HCT116 (cell line): ENCODE results near the gene MARCKS. TPM values are rescaled to one million over a fixed set of nuclear protein-coding genes. Genes with fewer than 3 reads are reported as not detected.

ENCODE experiments used
- ATAC-seq: fragments of 200-7000 bp; cut with Tn5 transposase; 2 replicates; pipeline ENCODE4 v1.9.1; 2020; ENCODE audit warnings: mild to moderate bottlenecking, moderate library complexity
- BruUV-seq: library from RNA; stranded (reverse); fragments of 400-500 nt; replicated peaks from 2 replicates; lab custom pipeline; 2021; lab: Mats Ljungman, UMichigan
- CTCF ChIA-PET: fragments of 300-600 bp; sonication (Branson Sonifier 250); formaldehyde crosslinking; loops from one replicate; lab custom pipeline; 2021; ENCODE audit warnings: antibody characterized with exemption; lab: Charles Lee
- POLR2A ChIA-PET: fragments of 300-600, 350-600 bp; sonication (Branson Sonifier 250); formaldehyde crosslinking; loops from one replicate; lab custom pipeline; 2021; ENCODE audit warnings: antibody characterized with exemption; lab: Charles Lee
- RAD21 ChIA-PET, 2 experiments: fragments of 300-600 bp; sonication (Branson Sonifier 250); formaldehyde crosslinking; loops; one replicate each; lab custom pipeline; 2023; ENCODE audit warnings: low total read pairs in 2 of 2; ENCODE audit not compliant: uncharacterized antibody in 2 of 2, unreplicated experiment in 2 of 2, low non-redundant PET in 1 of 2; lab: Charles Lee
- DNase-seq: peaks from one replicate; pipeline ENCODE4 v3.0.0-alpha.2; 2010; ENCODE audit warnings: low read depth, low spot score
- H2AFZ ChIP-seq: fragments of 200-600 bp; shearing (Covaris generic), sonication (generic); 2 replicates; pipeline ENCODE4 v1.6.1; 2017; ENCODE audit warnings: low read depth, mixed run types, mixed read lengths, antibody characterized with exemption, low read length; ENCODE audit not compliant: poor library complexity, severe bottlenecking
- H3K27ac ChIP-seq: 2 replicates; pipeline ENCODE4 v1.5.1; 2012; ENCODE audit warnings: low read depth, low read length
- H3K27me3 ChIP-seq: fragments of 200-600 bp; sonication (generic); 2 replicates; pipeline ENCODE4 v1.6.1; 2016; ENCODE audit warnings: mixed run types, low read length, mixed read lengths; ENCODE audit not compliant: insufficient read depth
- H3K36me3 ChIP-seq, 2 experiments: fragments of 200-500 bp in 1 of 2; fragments of 200-600 bp in 1 of 2; sonication (Bioruptor generic) in 1 of 2; sonication (generic) in 1 of 2; 2 replicates each; pipeline versions ENCODE4 v1.5.1 to v1.6.1; 2014 to 2016; ENCODE audit warnings: low read length in 2 of 2, inconsistent platforms in 1 of 2, mixed read lengths in 1 of 2, mixed run types in 1 of 2; ENCODE audit not compliant: insufficient read depth in 2 of 2, control insufficient read depth in 1 of 2
- H3K4me1 ChIP-seq, 2 experiments: fragments of 200-600 bp in 1 of 2; sonication (generic) in 1 of 2; 2 replicates each; pipeline versions ENCODE4 v1.5.1 to v1.6.1; 2012 to 2017; ENCODE audit warnings: low read length in 2 of 2, inconsistent platforms in 1 of 2, mild to moderate bottlenecking in 1 of 2, mixed read lengths in 1 of 2, mixed run types in 1 of 2, moderate library complexity in 1 of 2; ENCODE audit not compliant: insufficient read depth in 2 of 2, control insufficient read depth in 1 of 2
- H3K4me2 ChIP-seq: fragments of 200-600 bp; sonication (generic); 2 replicates; pipeline ENCODE4 v1.6.1; 2017; ENCODE audit warnings: mixed run types, low read length, mixed read lengths
- H3K4me3 ChIP-seq, 2 experiments: fragments of 200-600 bp in 1 of 2; sonication (generic) in 1 of 2; replicated peaks in 1 of 2; 2 replicates each; pipeline ENCODE4 v1.5.1; 2011 to 2016; ENCODE audit warnings: low read length in 2 of 2, control low read depth in 1 of 2, low read depth in 1 of 2, mild to moderate bottlenecking in 1 of 2, mixed read lengths in 1 of 2, mixed run types in 1 of 2
- H3K79me2 ChIP-seq: fragments of 200-600 bp; sonication (generic); 2 replicates; pipeline ENCODE4 v1.6.1; 2017; ENCODE audit warnings: mild to moderate bottlenecking, mixed run types, low read length, moderate library complexity, mixed read lengths; ENCODE audit not compliant: insufficient read depth
- H3K9ac ChIP-seq: fragments of 200-600 bp; sonication (generic); 2 replicates; pipeline ENCODE4 v1.6.1; 2016; ENCODE audit warnings: low read length, mixed read lengths
- H3K9me2 ChIP-seq: fragments of 200-600 bp; sonication (generic), shearing (Covaris generic); 2 replicates; pipeline ENCODE4 v1.6.1; 2017; ENCODE audit warnings: mixed run types, mild to moderate bottlenecking, moderate library complexity; ENCODE audit not compliant: insufficient read depth
- H3K9me3 ChIP-seq, 2 experiments: fragments of 200-500 bp in 1 of 2; fragments of 200-600 bp in 1 of 2; sonication (Bioruptor generic) in 1 of 2; sonication (generic) in 1 of 2; 2 replicates each; pipeline ENCODE4 v1.6.1; 2014 to 2017; ENCODE audit warnings: low read length in 2 of 2, mixed read lengths in 2 of 2, inconsistent platforms in 1 of 2, low read depth in 1 of 2, mild to moderate bottlenecking in 1 of 2, mixed run types in 1 of 2, moderate library complexity in 1 of 2; ENCODE audit not compliant: control insufficient read depth in 1 of 2, insufficient read depth in 1 of 2
- H4K20me1 ChIP-seq: fragments of 200-600 bp; sonication (generic), shearing (Covaris generic); 2 replicates; pipeline ENCODE4 v1.6.1; 2017; ENCODE audit warnings: mixed run types, mild to moderate bottlenecking, moderate library complexity; ENCODE audit not compliant: insufficient read depth
- CBX3 ChIP-seq: IDR thresholded peaks from 2 replicates; pipeline ENCODE4 v1.6.1; 2012; ENCODE audit warnings: low read depth
- CEBPB ChIP-seq: IDR thresholded peaks from 2 replicates; pipeline ENCODE4 v1.6.1; 2012; ENCODE audit warnings: low read depth
- ELF1 ChIP-seq: IDR thresholded peaks from 2 replicates; pipeline ENCODE4 v1.6.1; 2012; ENCODE audit warnings: low read depth, borderline replicate concordance
- EZH2 ChIP-seq: fragments of 200-600 bp; sonication (generic); IDR thresholded peaks from 2 replicates; pipeline ENCODE4 v1.6.1; 2017; ENCODE audit warnings: antibody characterized with exemption, mixed run types
- EZH2phosphoT487 ChIP-seq: fragments of 200-600 bp; IDR thresholded peaks from 2 replicates; pipeline ENCODE4 v1.6.1; 2018; ENCODE audit warnings: antibody characterized with exemption, borderline replicate concordance
- FOSL1 ChIP-seq: IDR thresholded peaks from 2 replicates; pipeline ENCODE4 v1.6.1; 2012; ENCODE audit warnings: low read depth
- JUND ChIP-seq: IDR thresholded peaks from 2 replicates; pipeline ENCODE4 v1.6.1; 2012
- MAX ChIP-seq: IDR thresholded peaks from 2 replicates; pipeline ENCODE4 v1.6.1; 2012
- POLR2AphosphoS5 ChIP-seq: IDR thresholded peaks from 2 replicates; pipeline ENCODE4 v1.6.1; 2011; ENCODE audit warnings: mild to moderate bottlenecking, low read depth, low read length, moderate library complexity
- RAD21 ChIP-seq: IDR thresholded peaks from 2 replicates; pipeline ENCODE4 v1.6.1; 2012; ENCODE audit warnings: low read depth, mild to moderate bottlenecking
- SIN3A ChIP-seq: IDR thresholded peaks from 2 replicates; pipeline ENCODE4 v1.6.1; 2012; ENCODE audit warnings: low read depth
- SP1 ChIP-seq: IDR thresholded peaks from 2 replicates; pipeline ENCODE4 v1.6.1; 2012; ENCODE audit warnings: low read depth
- YY1 ChIP-seq: IDR thresholded peaks from 2 replicates; pipeline ENCODE4 v1.6.1; 2011; ENCODE audit warnings: low read length, low read depth, moderate library complexity, mild to moderate bottlenecking; ENCODE audit not compliant: insufficient replicate concordance; ENCODE audit errors: extremely low read depth
- ZBTB33 ChIP-seq: IDR thresholded peaks from 2 replicates; pipeline ENCODE4 v1.6.1; 2011; ENCODE audit warnings: mild to moderate bottlenecking, low read length, moderate library complexity; ENCODE audit not compliant: insufficient replicate concordance; ENCODE audit errors: extremely low read depth
- ZFX ChIP-seq: fragments of 450-650 bp; IDR thresholded peaks from 2 replicates; pipeline ENCODE4 v1.6.1; 2017
- ZNF274 ChIP-seq: fragments of 200-500 bp; sonication (Bioruptor generic); IDR thresholded peaks from 2 replicates; pipeline ENCODE4 v1.6.1; 2014; ENCODE audit warnings: mild to moderate bottlenecking, low read depth, low read length, inconsistent platforms
- intact Hi-C: fragments of 100-400 bp; cut with micrococcal nuclease; formaldehyde crosslinking; loops from 2 replicates; pipeline ENCODE4 v1.10.0; 2022
- total RNA-seq: library from RNA; stranded (reverse); gene quantifications from one replicate; pipeline ENCODE4 v1.2.1, GENCODE V29; 2021; ENCODE audit not compliant: unreplicated experiment

The MARCKS gene
- total RNA-seq, 1 experiment from 2014 or later = 25.7 TPM

GRCh38 chr6:113903666-113904330 lies 46.7 kb downstream of the MARCKS start:
- intact Hi-C loops = no loop called here
- no peak overlapping the region for H3K9ac ChIP-seq
- no peak for ATAC-seq
- DNase-seq = no peak
- H4K20me1 ChIP-seq = no peaks in the 10 kb centered on the region
- H3K79me2 ChIP-seq = no peaks in the 10 kb centered on the region
- RAD21 ChIA-PET = no interaction called here
- H3K9me2 ChIP-seq = no peaks in the 10 kb centered on the region
- H3K4me2 ChIP-seq = no peak overlapping the region
- BruUV-seq = no TSS peak
- no peaks in the 10 kb centered on the region for H3K4me1 ChIP-seq
- H3K27me3 ChIP-seq = no peaks in the 10 kb centered on the region
- TF ChIP-seq EZH2 (no peak), ELF1 (no peak), FOSL1 (no peak), JUND (no peak)
- TF ChIP-seq, all 23 proteins: peak for 0
- Histone ChIP-seq H3K27ac (no peak overlapping the region), H3K36me3 (no peaks in the 10 kb centered on the region), H3K9me3 (no peaks in the 10 kb centered on the region), H3K4me3 (no peak overlapping the region), H2AFZ (no peak overlapping the region)
- CTCF ChIA-PET = no interaction called here
- POLR2A ChIA-PET = no interaction called here

- ATAC-seq (no peak), DNase-seq (no peak)
- H3K4me1 ChIP-seq = no peaks in the 10 kb centered on the region
- BruUV-seq = no TSS peak
- no peaks in the 10 kb centered on the region for H3K36me3 ChIP-seq
- CTCF ChIA-PET = no interaction called here
- H3K4me2 ChIP-seq = no peak overlapping the region
- RAD21 ChIA-PET = no interaction called here
- no peak overlapping the region for H3K9ac ChIP-seq
- H3K27me3 ChIP-seq = no peaks in the 10 kb centered on the region
- intact Hi-C loops = loop anchor here (5.0 kb wide), 1 partner anchor 1725 kb away; no protein-coding TSS in a partner anchor
- H3K4me3 ChIP-seq = no peak overlapping the region
- H3K9me2 ChIP-seq = no peaks in the 10 kb centered on the region
- H3K9me3 ChIP-seq = no peaks in the 10 kb centered on the region
- no peak overlapping the region for H2AFZ ChIP-seq
- no peak overlapping the region for H3K27ac ChIP-seq
- no peaks in the 10 kb centered on the region for H3K79me2 ChIP-seq
- H4K20me1 ChIP-seq = no peaks in the 10 kb centered on the region
- POLR2A ChIA-PET = no interaction called here
- TF ChIP-seq MAX (no peak), JUND (no peak), ZBTB33 (no peak), FOSL1 (no peak), CBX3 (no peak), SIN3A (no peak), SP1 (no peak), CEBPB (no peak), RAD21 (no peak), EZH2phosphoT487 (no peak), ELF1 (no peak), ZFX (no peak), POLR2AphosphoS5 (no peak), YY1 (no peak), ZNF274 (no peak)
Measured at GRCh38 chr6:113907102-113907815, 50.1 kb downstream of the MARCKS start.
